Testis (tissue), 3 donors: ENCODE measurements around the gene HNRNPU. TPM values are rescaled to one million over a fixed set of nuclear protein-coding genes. Genes with fewer than 3 reads are reported as not detected.
"Not testable (repeated sequence)": the region's sequence is repeated elsewhere in the genome, so short reads cannot be mapped to it uniquely, and the experiment has no call there.

Experiments
- DNase-seq: peaks from one replicate; pipeline ENCODE4 v3.0.0-alpha.2; 2019
- H3K27ac ChIP-seq, 2 donors: fragments of 200-600 bp; sonication (generic); one replicate each; pipeline ENCODE4 v1.5.1; 2019
- H3K27me3 ChIP-seq: fragments of 200-600 bp; sonication (generic); one replicate; pipeline ENCODE4 v1.5.1; 2019
- H3K36me3 ChIP-seq: fragments of 200-600 bp; sonication (generic); one replicate; pipeline ENCODE4 v1.5.1; 2017; ENCODE audit warnings: low read depth; ENCODE audit errors: missing control alignments
- H3K4me1 ChIP-seq: fragments of 200-600 bp; sonication (generic); one replicate; pipeline ENCODE4 v1.5.1; 2019
- H3K4me3 ChIP-seq, 2 donors: fragments of 200-600 bp; sonication (generic); one replicate each; pipeline ENCODE4 v1.5.1; 2017 to 2019
- H3K9me3 ChIP-seq: fragments of 200-600 bp; sonication (generic); one replicate; pipeline ENCODE4 v1.5.1; 2017
- POLR2A ChIP-seq: fragments of 450-650 bp; IDR thresholded peaks from one replicate; pipeline ENCODE4 v1.6.1; 2017; ENCODE audit warnings: antibody characterized with exemption, mild to moderate bottlenecking, moderate library complexity
- WGBS, 2 donors: methylation state at CpG; one replicate each; pipeline ENCODE4 v1.1.5; 2018; 5-methylcytosine and 5-hydroxymethylcytosine counted together
- intact Hi-C: fragments of 100-400 bp; cut with DNase I; formaldehyde crosslinking; loops from one replicate; pipeline ENCODE4 v1.15.1; 2023; ENCODE audit warnings: low total_unique reads
- polyA plus RNA-seq: library from polyadenylated mRNA; stranded (reverse); fragments of 350-450 nt; fragmentation: Illumina TruSeq; extraction: RNeasy Lipid Tissue Mini Kit (QIAGEN cat#74804); gene quantifications from one replicate; pipeline ENCODE4 v1.2.3, GENCODE V29; 2014; ENCODE audit warnings: low read depth, low replicate concordance; ENCODE audit not compliant: insufficient read depth
- total RNA-seq, 2 donors: library from RNA; depleted of rRNA; stranded (reverse); fragments of >200 nt; gene quantifications; one replicate each; pipeline ENCODE4 v1.2.3, GENCODE V29; 2016
- TF ChIP-seq, protein P1 (sequence below), 3 experiments: fragments of 450-650 bp in 2 of 3; fragments of 200-600 bp in 1 of 3; sonication (generic) in 1 of 3; IDR thresholded peaks; one replicate each; pipeline ENCODE4 v1.5.1; 2016 to 2019; ENCODE audit warnings: antibody characterized with exemption in 3 of 3, mild to moderate bottlenecking in 2 of 3, moderate library complexity in 1 of 3

The HNRNPU gene
- total and polyA plus RNA-seq, 3 donors from 2014 or later: 303 to 467 (median 378) TPM

GRCh38 chr1:244835276-244836134 is 28.8 kb downstream of the HNRNPU start, which contains the start of gene COX20:
COX20 (plus strand) TSS chr1:244835658; CDS start chr1:244835715, 57 bp downstream.
- H3K27ac ChIP-seq: peak within 1 kb of the TSS; percentile 98 to 99
- peak within 1 kb of the TSS; percentile 84 to 91 for H3K4me3 ChIP-seq
- intact Hi-C loops: loop anchor here (2.0 kb wide), 1 partner anchor 29 kb away; the partner anchor contains the start of gene HNRNPU
- no peaks in the 10 kb centered on the region for H3K36me3 ChIP-seq
- DNase-seq: peak; percentile 92
- no peaks in the 10 kb centered on the region for H3K27me3 ChIP-seq
- 0% methylated on average over 28 to 62 of the region's 77 CpGs for WGBS, 2 donors
- H3K4me1 ChIP-seq: peaks cover 5% of the 10 kb centered on the region
- H3K9me3 ChIP-seq: no peaks in the 10 kb centered on the region
- TF ChIP-seq POLR2A: peak; percentile 25
- TF ChIP-seq, protein P1, sequence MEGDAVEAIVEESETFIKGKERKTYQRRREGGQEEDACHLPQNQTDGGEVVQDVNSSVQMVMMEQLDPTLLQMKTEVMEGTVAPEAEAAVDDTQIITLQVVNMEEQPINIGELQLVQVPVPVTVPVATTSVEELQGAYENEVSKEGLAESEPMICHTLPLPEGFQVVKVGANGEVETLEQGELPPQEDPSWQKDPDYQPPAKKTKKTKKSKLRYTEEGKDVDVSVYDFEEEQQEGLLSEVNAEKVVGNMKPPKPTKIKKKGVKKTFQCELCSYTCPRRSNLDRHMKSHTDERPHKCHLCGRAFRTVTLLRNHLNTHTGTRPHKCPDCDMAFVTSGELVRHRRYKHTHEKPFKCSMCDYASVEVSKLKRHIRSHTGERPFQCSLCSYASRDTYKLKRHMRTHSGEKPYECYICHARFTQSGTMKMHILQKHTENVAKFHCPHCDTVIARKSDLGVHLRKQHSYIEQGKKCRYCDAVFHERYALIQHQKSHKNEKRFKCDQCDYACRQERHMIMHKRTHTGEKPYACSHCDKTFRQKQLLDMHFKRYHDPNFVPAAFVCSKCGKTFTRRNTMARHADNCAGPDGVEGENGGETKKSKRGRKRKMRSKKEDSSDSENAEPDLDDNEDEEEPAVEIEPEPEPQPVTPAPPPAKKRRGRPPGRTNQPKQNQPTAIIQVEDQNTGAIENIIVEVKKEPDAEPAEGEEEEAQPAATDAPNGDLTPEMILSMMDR (IDR thresholded peaks at IDR 0.05): no peak

DNA sequence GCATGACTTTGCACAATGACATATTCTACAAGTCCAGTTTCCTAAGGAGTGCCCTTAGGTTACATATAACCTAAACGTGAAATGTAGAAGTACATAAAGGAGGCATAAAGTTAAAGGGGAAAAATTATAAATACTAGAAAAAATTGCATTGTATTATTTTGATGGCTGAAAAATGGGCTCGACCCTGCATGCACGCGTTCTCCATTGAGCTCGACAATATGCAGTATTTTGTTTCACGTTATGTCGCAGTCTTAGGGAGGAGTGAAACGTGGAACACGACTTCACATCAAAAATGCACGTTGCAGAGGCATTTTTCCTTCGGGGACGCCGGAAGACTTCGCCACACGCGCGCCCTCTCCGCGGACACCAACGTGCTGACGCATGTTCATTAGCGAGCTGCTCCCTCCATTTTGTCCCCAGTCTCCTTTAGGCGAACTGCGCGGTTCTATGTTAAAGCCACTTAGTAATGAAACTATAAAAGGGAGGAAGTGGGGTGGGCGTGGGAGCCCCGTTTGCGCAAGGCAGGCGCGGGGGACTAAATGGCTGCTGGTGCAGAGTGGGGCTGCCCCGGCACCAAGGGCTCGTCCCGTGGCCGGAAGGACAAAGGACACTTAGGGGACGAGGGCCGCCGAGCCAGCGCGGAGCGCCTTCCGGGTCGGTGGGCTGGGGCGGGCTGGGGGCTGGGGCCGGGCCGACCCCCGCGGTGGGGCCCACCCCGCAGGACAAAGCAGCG is 29.6 kb downstream of the HNRNPU start:
- Histone ChIP-seq H3K9me3 (no peaks in the 10 kb centered on the region), H3K4me3 (peak overlapping the region; percentile 84 to 91), H3K36me3 (no peaks in the 10 kb centered on the region), H3K27ac (peak overlapping the region; percentile 98 to 99), H3K27me3 (no peaks in the 10 kb centered on the region), H3K4me1 (peaks cover 5% of the 10 kb centered on the region)
- DNase-seq: peak; percentile 88
- TF ChIP-seq POLR2A: no peak
- TF ChIP-seq, protein P1 (IDR thresholded peaks at IDR 0.05): no peak
- intact Hi-C loops: loop anchor here (2.0 kb wide), 1 partner anchor 30 kb away; the partner anchor contains the start of gene HNRNPU
- WGBS, 2 donors: 0% methylated on average over 34 to 49 of the region's 49 CpGs

- peak overlapping the region; percentile 84 to 91 for H3K4me3 ChIP-seq
- no peaks in the 10 kb centered on the region for H3K9me3 ChIP-seq
- WGBS, 2 donors: 0% methylated on average over 32 of the region's 32 CpGs
- no peak for TF ChIP-seq POLR2A
- TF ChIP-seq, protein P1 (IDR thresholded peaks at IDR 0.05): peak in 2 of 3 experiments; percentile 31 to 51
- no peaks in the 10 kb centered on the region for H3K27me3 ChIP-seq
- no peaks in the 10 kb centered on the region for H3K36me3 ChIP-seq
- peaks cover 5% of the 10 kb centered on the region for H3K4me1 ChIP-seq
- peak; percentile 60 for DNase-seq
- peak overlapping the region; percentile 98 to 99 for H3K27ac ChIP-seq
- intact Hi-C loops: loop anchor here (2.0 kb wide), 1 partner anchor 31 kb away; the partner anchor contains the start of gene HNRNPU
Measured at GRCh38 chr1:244833734-244834542, 30.4 kb downstream of the HNRNPU start.

DNA sequence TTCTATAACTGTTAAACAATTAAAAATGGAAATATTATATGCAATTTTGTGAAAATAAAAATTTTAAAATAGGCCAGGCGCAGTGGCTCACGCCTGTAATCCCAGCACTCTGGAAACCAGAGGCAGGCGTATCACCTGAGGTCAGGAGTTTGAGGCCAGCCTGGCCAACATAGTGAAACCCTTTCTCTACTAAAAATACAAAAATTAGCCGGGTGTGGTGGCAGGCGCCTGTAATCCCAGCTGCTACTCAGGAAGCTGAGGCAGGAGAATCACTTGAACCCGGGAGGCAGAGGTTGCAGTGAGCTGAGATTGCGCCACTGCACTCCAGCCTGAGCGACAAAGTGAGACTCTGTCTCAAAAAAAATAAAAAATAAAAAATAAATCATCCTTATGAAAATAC is 31.1 kb downstream of the HNRNPU start:
- H3K36me3 ChIP-seq, H3K27me3 ChIP-seq, H3K4me1 ChIP-seq, H3K9me3 ChIP-seq, DNase-seq, intact Hi-C loops: not testable (repeated sequence)
- 26 to 36% methylated on average over 8 of the region's 8 CpGs for WGBS, 2 donors
- peak overlapping the region; percentile 98 to 99 for H3K27ac ChIP-seq
- peak overlapping the region; percentile 84 to 91 for H3K4me3 ChIP-seq
